Non-pigmented ciliary epithelial cell (primary cell): Measurements from ENCODE around the gene C1S.
"Not testable (repeated sequence)": the region's sequence is repeated elsewhere in the genome, so short reads cannot be mapped to it uniquely, and the experiment has no call there.

Experiments
- DNase-seq: peaks from one replicate; pipeline ENCODE4 v3.0.0-alpha.2; 2010; ENCODE audit warnings: low read depth

C1S gene

DNA sequence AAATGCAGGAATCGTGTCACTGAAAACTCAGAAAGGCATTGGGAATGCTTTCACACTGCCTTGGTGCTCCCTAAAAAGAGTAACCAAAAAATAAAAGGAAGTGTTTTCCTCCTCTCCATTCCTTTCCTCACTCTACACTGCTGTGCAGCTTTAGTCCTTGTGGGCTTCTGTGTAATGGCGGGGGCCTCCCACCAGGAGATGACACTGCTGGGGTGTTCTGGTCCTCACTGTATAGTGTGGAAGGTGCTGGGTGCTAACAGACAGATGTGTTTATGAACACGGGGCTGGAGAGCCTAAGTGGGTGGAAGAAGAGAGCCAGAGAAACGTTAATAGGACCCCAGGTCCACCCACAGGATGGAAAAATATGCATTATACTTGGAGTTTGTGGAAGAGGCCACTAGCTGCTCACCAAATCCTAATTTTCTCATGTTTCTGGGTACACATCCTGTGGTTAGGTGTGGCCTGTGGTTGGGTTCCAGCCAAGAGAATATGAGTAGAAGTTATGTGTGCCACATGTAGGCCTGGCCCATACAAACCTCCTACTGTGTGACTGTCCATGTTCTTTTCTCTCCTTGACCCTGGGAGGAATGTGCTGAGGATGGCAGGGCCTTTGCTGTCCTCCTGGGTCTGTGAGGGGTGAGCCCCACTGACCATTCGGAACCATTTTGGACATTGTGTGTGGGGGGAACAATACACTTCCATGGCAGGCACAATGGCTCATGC, 14.0 kb upstream of the C1S start:
- no peak for DNase-seq

DNA sequence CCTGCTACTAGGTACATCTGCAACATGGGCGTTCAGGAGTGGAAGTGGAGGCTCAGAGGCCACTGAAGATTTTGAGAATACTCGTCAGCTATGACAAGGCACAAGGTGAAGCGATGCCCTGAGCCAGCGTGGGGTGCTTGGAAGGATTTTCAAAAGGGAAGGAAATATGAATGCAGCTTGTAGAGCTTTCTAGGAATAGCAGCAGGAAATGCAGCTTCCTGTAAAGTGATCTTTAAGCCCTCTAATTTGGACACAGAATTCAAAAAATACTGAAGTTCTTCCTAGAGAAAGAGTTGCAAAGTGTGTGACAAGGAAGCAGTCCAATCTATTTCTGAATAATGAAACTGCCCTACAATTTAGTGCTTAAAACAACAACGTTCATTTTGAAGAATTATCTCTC, 13.2 kb upstream of the C1S start:
- DNase-seq = no peak

- DNase-seq = not testable (repeated sequence)
Observed at GRCh38 chr12:7049445-7049951, 11.0 kb upstream of the C1S start.

GRCh38 chr12:7049973-7050372, 10.5 kb upstream of the C1S start:
- DNase-seq = not testable (repeated sequence)

DNA sequence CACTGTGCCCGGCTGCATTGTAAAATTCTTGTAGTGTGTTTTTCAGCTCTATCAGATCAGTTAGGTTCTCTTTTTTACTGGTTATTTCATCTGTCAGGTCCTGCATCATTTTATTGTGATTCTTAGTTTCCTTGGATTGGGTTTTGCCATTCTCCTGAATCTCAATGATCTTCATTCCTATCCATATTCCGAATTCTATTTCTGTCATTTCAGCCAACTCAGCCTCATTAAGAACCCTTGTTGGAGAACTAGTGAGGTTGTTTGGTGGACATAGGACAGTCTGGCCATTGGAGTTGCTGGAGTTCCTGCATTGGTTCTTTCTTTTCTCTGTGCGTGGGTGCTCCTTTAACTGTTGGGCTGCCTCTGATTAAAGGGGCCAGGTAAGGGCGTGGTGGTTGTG, 5.6 kb upstream of the C1S start:
- DNase-seq = no peak

GRCh38 chr12:7055736-7056135, 4.8 kb upstream of the C1S start:
- DNase-seq = not testable (repeated sequence)

DNA sequence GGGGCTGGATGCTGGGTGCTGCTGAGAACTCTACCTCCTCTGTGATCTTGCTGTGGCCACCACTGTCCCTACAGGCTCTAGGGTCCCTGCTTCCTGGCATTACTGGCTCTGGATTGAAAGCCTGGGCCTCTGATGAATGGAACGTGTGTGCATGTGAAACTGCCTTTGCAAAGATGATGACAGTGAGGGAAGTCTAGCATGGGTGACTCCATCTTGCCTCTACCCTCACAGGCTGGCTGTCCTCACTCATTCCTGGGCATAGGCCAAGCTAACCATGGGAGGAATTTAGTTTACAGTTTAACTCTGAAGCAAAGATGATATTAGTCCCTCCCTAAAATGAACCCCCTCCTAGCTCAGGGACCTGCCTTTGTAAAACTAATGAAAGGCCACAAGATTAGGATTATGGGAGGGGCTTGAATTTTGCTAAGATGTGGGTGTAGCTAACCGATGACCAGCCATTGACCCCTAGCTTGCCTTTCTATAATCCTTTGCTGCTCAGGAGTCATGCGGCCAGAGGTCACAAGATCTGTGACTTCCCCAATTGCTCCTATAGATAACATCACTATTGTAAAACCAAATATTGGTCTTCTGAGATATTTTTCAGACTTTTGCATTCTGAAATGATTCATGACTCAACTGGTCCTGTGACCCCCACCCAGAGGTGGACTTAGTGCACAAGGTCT, 2.2 kb upstream of the C1S start:
- DNase-seq = no peak

DNA sequence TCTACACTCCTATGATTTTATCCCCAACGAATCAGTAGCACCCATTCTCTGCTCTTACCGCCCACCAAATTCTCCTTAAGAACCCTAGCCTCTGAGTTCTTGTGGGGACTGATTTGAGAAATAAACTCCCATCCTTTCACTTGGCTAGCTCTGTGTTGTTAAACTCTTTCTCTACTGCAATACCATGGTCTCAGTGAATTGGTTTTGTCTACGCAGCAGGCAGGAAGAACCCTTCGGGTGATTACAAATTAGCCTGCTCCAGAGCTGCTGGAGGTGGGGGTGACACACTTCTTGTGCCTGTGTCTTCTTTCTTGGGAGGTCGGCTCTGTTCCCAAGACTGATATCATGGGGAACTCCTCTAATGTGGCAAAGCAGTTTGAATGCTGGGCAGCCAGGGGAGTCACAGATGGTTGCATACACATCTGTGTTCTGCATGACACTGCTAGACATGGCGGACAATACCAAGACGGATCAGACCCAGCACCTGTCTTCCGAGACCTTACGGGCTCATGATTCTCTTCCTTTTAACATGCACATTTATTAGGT, 1.6 kb upstream of the C1S start:
- no peak for DNase-seq

DNA sequence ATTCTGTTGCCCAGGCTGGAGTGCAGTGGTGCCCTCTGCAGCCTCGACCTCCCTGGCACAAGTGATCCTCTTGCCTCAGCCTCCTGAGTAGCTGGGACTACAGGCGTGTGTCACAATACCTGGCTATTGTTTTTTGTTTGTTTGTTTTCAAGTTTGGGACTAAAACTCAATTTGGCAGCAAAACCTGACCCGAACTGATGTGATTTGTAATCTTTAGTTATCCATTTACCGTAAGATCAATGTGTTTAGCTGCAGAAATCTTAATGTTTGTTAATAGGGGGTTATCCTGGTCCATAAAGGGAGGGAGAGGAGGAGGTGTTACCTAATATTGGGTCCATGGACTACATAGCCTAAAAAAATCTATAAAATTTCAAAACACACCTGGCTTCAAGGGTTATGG, 738 bp upstream of the C1S start:
- no peak for DNase-seq

GRCh38 chr12:7061138-7061537, 620 bp downstream of the C1S start:
- DNase-seq = no peak

GRCh38 chr12:7061596-7061995, 1.1 kb downstream of the C1S start:
- no peak for DNase-seq

- DNase-seq = no peak
Observed at GRCh38 chr12:7064516-7064915, 4.0 kb downstream of the C1S start.

DNA sequence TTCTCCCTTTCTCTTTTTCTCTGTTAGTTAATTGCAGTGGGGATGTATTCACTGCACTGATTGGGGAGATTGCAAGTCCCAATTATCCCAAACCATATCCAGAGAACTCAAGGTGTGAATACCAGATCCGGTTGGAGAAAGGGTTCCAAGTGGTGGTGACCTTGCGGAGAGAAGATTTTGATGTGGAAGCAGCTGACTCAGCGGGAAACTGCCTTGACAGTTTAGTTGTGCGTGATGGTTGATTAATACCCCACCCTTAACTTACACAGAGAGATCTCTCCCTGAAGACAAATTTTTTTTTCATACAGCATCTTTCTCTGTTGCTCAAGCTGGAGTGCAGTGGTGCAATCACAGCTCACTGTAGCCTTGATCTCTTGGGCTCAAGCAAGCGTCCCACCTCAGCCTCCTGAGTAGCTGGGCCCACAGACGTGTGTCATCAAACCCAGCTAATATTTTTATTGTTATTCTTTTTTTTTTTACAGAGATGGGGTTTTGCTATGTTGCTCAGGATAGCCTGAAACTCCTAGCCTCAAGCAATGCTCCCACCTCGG, 4.6 kb downstream of the C1S start:
- no peak for DNase-seq

GRCh38 chr12:7066596-7066995, 6.1 kb downstream of the C1S start:
- no peak for DNase-seq

GRCh38 chr12:7067096-7067495, 6.6 kb downstream of the C1S start:
- no peak for DNase-seq

GRCh38 chr12:7068240-7068993, 7.9 kb downstream of the C1S start:
- peak; percentile 24 for DNase-seq

DNA sequence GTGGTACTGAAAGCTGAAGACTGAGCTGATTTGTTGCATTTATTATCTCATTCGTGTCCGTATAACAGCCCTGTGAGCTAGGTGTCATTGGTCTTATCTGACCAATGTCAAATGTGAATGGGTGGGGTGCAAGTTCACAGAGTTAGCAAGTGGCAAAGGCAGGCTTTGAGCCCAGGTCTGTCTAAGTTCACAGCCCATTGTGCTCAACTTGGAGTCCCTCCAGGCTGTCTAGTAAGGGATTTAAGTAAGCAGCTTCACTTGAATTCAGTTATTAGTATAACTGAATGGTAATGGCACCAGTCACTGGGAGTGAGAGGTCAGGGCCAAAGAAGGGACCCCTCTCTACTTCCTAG, 8.5 kb downstream of the C1S start:
- DNase-seq = no peak

DNA sequence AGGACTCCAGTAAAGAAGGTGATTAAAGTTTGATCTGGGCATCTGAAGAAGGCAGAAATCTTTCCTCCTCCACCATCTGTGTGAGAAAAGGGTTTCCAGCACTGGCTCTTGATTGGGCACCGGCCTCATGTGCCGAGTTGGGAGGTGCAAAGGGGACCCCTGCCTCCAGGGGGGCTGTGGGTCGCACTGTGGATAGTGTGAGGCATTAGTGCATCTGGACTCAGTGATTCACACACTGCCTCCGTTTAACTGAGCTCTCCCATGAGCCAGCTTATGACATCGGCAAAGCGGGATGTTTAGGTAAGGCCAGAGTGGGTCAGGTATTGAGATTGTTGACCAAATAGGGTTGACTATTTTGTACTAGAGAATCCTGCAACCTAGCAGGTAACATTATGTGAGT, 8.9 kb downstream of the C1S start:
- no peak for DNase-seq

- no peak for DNase-seq
Observed at GRCh38 chr12:7072035-7072434, 11.5 kb downstream of the C1S start.

GRCh38 chr12:7072554-7072953, 12.0 kb downstream of the C1S start:
- no peak for DNase-seq

DNA sequence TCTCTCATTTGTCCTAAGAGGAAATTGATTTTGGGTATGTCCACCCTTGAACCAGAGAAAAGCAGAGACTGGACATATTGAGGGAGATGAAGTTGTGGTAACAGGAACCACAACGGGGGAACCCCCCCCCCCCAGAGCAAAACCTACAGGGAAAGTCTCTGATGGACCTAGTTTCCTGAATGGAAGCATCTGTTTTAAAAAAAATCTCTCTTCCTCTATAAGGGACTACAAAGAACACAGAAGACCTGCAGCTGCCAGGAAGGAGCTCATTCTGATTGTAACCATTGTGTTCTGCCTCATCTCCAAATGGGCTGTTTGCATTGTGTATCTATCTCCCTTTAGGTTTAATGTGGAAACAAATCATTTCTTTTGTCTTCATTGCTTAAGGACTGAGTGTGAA, 13.4 kb downstream of the C1S start:
- DNase-seq = no peak

DNA sequence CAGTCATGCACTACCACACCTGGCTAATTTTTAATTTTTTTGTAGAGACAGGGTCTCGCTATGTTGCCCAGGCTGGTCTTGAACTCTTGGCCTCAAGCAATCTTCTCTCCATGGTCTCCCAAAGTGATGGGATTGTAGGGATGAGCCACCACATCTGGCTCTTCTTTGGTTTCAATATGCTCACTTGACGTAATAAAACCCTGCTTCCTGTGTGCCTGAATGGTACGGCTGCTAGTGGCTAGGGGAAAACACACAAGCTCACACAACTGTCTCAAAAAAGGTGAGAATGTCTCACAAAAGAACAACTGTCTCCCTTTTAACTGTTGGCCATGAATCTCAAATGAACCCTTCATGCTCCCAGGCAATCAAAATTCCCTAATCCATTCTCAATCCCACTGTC, 15.0 kb downstream of the C1S start:
- no peak for DNase-seq

DNA sequence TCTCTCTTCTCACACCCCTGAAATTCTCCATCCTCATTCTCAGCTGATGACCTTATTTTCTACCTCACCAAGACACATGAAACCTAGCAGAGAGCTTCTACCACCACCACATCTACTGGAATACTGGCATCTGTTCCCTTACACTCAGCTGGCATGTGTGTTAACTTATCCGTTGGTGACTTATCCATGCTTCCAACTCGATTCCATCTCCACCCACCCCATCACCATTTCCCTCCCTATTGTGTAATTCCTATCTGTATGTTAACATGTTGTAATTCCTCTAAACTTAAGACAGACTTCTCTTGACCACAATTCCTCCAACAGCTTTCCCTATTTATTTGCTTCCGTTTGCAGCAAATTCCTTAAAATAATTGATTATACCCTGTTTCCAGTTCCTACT, 15.4 kb downstream of the C1S start:
- peak; percentile 6 for DNase-seq
